GM19239 (cell line): ENCODE results near the gene PPOX.

Source experiments
- DNase-seq: peaks from one replicate; pipeline ENCODE4 v3.0.0; 2011; ENCODE audit warnings: low spot score; ENCODE audit not compliant: insufficient read length
- FAIRE-seq: peaks from 2 replicates; lab custom pipeline; 2011; peaks lifted over from hg19 to GRCh38; lab: Jason Lieb, UNC

PPOX gene

GRCh38 chr1:161165742-161166668, at the start of gene PPOX:
Gene PPOX, plus strand, starts transcription at chr1:161166426. Its CDS starts 422 bp downstream, at chr1:161166848.
- FAIRE-seq, result peak; percentile 99
- peak; percentile 79 for DNase-seq

GRCh38 chr1:161117759-161118581, 48.3 kb upstream of the PPOX start, which contains the start of the genes NIT1 and PFDN2:
Gene NIT1, plus strand, starts transcription at chr1:161118105. Its CDS starts 72 bp downstream, at chr1:161118177.
Gene PFDN2, minus strand, starts transcription at chr1:161118037. Its CDS starts 11 bp downstream, at chr1:161118026.
- DNase-seq (peak; percentile 85), FAIRE-seq (peak; percentile 96)

DNA sequence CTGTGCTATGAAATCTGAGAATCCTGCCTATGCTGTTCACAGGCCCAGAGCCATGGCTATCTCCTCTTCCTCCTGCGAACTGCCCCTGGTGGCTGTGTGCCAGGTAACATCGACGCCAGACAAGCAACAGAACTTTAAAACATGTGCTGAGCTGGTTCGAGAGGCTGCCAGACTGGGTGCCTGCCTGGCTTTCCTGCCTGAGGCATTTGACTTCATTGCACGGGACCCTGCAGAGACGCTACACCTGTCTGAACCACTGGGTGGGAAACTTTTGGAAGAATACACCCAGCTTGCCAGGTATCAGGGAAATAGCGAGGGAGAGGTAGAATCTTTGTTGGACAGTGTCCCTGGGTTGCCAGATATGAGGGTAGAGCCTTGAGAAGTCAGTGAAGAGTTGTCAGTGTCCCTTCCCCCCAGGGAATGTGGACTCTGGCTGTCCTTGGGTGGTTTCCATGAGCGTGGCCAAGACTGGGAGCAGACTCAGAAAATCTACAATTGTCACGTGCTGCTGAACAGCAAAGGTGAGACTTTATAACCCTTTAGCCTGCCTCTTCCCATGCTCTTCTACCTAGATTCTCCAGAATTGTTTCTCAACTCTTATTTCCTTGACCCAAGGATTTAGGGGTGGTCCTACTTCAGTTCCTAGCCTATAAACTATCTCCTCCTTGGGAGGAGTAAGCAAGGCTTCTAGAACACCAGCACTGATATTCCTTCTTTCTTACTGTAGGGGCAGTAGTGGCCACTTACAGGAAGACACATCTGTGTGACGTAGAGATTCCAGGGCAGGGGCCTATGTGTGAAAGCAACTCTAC, 46.9 kb upstream of the PPOX start:
- FAIRE-seq (peak; percentile 87), DNase-seq (no peak)

GRCh38 chr1:161121042-161121650, 45.1 kb upstream of the PPOX start:
- FAIRE-seq (no peak), DNase-seq (no peak)

DNA sequence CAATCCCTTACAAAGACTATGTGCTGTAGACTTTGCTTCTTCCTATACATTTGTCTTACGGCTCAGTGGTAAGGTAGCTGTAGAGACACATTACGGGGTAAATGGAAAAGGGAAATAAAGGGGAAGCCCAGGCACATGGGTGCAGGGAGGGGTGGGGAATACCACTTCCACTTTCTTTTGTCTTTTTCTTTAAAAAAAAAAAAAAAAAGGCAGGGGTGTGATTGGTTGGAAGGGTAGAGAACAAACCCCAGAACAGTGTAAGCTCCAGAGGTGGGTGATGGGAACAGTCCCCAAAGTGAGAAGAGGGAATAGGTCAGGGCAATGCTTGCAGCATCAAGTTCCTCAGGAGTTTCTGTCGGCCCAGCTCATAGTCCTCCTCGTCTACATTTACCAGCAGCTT, 44.4 kb upstream of the PPOX start:
- DNase-seq (no peak), FAIRE-seq (no peak)

GRCh38 chr1:161122967-161123366, 43.3 kb upstream of the PPOX start:
- no peak for FAIRE-seq

DNA sequence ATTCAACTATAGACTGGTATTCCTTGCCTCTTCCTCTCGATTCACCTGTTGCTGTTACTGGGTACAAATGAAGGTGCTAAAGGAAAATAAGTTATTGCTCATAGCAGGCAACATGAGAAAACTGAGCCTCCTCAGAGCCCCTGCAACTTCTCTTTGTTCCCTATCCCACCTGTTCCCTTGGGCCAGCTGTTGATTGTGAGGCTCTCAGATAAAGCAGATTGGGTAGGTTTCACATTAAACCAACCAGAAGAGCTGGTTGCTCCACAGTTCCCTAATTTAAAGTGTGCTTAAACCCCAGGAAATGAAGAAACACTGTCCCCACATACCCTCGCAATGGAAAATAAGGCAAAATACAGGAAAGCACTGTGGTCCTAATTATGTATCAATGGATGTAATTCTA, 38.6 kb upstream of the PPOX start:
- FAIRE-seq (no peak), DNase-seq (no peak)

More at GRCh38 chr1:161122967-161123366, 43.3 kb upstream of the PPOX start:
- no peak for DNase-seq

GRCh38 chr1:161128591-161129420, 37.4 kb upstream of the PPOX start:
- no peak for FAIRE-seq
- no peak for DNase-seq

GRCh38 chr1:161130266-161130665, 36.0 kb upstream of the PPOX start:
- no peak for FAIRE-seq
- no peak for DNase-seq

GRCh38 chr1:161131523-161132409, 34.5 kb upstream of the PPOX start:
- FAIRE-seq, result no peak

DNA sequence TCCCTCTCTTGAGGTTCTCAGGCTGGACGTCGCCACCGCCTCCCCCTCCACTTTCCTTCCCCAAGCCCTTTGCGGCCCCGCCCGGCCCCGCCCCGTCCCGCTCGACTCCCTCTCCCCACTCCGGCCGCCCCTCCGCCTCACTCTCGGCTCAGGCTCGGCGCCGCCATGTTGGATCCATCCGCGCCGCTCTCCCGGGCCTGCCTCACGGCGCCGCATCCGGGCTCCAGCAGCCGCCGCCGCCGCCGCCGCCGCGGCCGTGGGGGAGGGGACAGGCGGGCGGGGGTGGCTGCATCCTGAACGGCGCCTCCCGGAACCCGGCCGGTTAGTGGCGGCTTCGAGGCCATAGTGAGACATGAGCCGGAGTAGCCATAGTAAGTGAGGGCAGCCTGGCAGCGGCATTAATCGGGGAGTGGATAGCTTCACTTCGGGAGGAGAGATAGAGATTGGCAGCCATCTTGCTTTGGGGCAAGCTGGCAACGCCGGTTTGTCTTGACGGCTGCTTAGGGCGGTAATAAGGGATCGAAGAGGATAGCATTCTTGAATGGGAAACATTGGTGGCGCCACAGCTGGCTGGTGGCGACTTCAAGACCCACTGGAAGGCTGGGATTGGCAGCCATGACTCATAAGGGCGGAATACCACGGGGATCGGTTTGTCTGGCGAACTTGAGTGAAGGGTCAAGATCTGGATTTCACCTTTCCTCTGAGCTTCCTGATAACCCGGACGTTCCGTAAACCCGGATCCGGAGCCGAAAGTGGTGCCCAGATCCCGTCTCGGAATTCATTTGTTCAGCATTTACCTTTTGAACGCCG, 33.6 kb upstream of the PPOX start, which contains the start of gene DEDD:
DEDD (minus strand) TSS at position 258 of the 810 bp plus-strand sequence. CDS start 8,205 bp downstream, outside the sequence.
- DNase-seq, result peak; percentile 89
- FAIRE-seq, result peak; percentile 96

More at GRCh38 chr1:161131523-161132409, 34.5 kb upstream of the PPOX start:
- DNase-seq, result no peak

- DNase-seq, result no peak
- no peak for FAIRE-seq
Measured at GRCh38 chr1:161133220-161133740, 32.9 kb upstream of the PPOX start.

DNA sequence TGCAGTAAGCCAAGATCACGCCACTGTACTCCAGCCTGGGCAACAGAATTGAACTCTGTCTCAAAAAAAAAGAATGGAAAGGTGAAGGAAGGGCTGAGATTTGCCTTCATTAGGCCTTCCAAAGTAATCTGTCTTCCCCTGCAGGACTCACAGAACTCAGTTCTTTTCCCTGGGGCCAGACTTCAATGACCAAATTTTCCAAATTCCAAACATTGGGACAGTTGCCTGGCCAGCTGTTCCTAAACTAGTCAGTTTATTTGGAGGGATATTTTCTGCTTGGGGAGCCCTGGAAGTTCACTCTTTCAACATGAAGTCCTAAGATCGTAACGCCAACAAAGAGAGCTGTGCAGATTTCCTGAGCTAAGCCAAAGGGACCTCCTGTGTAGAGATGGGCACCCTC, 28.3 kb upstream of the PPOX start:
- no peak for FAIRE-seq
- no peak for DNase-seq

DNA sequence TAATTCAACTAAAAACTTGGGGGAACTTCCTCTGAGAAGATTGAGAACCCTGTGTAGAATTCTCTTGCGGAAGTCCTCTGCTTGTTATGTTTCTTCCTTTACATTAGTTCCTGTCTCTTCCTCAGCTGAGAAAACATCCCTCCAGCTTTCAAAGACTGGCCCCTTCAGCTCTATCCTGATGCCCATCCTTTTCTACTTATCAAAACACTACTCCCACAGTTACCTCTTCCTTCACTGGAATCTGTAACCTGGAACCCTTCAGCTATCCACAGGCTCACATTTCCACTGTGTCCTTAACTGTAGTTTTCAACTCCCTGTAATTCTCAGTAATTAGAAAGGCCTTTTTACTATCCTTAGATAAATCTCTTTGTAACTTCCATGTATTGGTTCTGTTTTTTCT, 27.8 kb upstream of the PPOX start:
- DNase-seq (no peak), FAIRE-seq (no peak)

DNA sequence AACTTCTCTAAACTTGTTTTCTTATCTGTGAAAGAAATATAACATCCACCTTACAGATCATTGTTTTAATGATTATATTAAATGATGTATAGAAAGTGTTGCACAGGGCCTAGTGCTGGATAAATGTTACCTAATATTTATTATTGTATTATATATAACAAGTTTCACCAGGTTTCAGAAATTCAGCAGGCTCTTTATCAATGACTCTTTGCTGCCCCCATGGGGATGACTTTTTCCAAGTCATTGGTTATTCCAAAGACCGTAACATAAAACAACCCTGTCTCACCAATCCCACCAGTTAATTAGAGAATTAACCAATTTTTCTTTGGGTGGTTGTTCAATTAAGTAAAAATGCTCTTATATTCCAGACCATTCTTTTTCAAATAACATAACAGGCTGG, 26.5 kb upstream of the PPOX start:
- DNase-seq (no peak), FAIRE-seq (no peak)

DNA sequence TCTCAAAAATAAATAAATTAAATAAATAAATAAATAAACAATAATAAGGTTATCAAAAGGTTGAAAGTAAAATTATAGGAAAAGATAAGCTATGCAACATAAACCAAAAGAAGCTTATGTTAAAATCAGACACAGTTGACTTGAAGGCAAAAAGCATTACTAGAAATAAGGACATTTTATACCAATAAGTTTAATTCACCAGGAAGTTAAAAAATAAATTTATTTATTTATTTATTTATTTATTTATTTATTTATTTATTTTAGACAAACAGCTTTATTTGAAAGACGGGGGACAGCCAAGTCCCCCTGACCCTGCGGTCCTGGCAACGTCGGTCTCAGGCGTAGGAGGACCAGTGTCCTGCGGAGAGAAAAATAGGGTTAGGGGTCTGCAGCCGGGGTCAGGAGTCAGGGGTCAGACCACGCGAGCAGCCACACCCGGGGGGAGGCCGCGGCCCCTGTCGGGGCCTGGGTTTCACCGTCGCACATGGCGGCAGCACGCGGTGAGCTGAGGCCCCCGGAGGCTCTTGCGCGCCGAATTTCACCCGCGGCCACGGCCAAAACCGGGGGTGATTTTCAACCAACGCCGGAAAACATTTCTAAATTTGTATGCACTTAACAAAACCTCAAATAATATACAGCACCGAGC, 25.3 kb upstream of the PPOX start:
- FAIRE-seq (no peak), DNase-seq (no peak)
